LNCaP clone FGC (cell line): ENCODE measurements around the gene CPT1C.

Source experiments
- DNase-seq: peaks from one replicate; pipeline ENCODE4 v3.0.0-alpha.2; 2011; ENCODE audit warnings: low read depth
- H3K4me3 ChIP-seq: 2 replicates; pipeline ENCODE4 v1.5.1; 2011; ENCODE audit warnings: mild to moderate bottlenecking, low read depth, low read length, control low read depth
- CTCF ChIP-seq: IDR thresholded peaks from 2 replicates; pipeline ENCODE4 v1.5.1; 2012; ENCODE audit warnings: mild to moderate bottlenecking; ENCODE audit not compliant: control insufficient read depth, insufficient read depth; ENCODE audit errors: extremely low read depth

The CPT1C gene

GRCh38 chr19:49662011-49662410, 28.9 kb upstream of the CPT1C start:
- H3K4me3 ChIP-seq, result no peak overlapping the region
- no peak for DNase-seq
- TF ChIP-seq CTCF, result no peak

DNA sequence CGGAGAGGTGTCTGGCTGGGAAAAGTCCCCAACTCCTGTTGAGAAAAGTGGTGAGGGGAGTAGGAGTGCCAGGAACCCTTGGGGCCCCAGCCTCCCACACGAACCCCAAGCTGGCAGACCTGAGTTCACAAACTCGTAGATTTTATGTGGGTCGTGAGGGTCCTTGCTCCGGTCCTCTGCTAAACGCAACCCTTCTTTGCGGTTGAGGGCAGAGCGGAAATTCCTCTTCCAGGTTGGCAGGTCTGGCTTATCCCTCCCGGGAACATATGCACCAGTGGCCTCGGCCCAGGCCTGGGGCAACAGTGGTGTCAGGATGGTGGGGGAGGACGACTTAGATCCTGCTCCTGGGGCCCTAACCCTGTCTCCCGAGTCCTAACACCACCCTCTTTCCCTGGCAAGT, 27.7 kb upstream of the CPT1C start:
- H3K4me3 ChIP-seq, result no peak overlapping the region
- no peak for TF ChIP-seq CTCF
- DNase-seq, result no peak

DNA sequence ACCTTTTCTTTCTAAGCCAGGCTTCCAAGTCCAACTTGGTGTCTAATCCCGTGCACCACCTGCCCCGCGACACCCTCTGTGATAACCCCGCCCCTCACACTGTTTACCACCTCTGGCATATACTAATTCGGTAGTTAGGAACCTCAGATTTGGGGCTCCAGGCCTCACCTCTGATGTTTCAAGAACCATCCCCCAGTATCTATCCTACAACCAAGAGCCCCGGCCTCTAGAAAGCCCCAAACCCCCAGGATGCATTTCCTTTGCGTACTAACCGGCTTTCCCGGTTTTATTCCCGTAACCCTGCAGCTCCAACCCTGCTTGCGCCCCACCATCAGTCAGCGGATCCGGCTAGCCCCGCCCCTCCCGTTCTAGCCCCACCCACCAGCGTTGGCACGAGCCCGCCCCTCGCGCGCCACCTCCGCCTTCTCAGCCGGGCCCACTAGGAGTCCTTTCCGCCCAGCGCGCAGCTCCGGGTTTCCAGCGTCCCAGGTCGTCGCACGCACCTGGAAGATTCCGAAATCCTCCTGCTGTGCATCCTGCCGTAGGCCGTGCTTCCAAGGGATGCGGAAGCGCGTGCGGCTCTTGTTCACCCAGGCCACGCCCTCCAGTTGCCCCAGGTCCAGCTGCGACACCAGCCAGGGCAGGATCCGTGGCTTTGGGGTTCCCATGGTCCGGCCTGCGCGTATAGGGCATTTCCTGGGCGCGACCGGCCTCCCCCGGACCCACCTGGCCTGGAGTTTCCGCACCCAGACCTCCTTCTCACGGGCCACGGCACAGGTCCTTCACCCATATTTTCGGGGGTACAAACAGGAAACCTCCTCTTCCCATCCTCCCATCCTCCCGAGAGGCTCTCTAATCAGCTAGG, 26.5 kb upstream of the CPT1C start:
- TF ChIP-seq CTCF, result no peak
- DNase-seq, result peak; percentile 84
- peak overlapping the region; percentile 94 for H3K4me3 ChIP-seq

DNA sequence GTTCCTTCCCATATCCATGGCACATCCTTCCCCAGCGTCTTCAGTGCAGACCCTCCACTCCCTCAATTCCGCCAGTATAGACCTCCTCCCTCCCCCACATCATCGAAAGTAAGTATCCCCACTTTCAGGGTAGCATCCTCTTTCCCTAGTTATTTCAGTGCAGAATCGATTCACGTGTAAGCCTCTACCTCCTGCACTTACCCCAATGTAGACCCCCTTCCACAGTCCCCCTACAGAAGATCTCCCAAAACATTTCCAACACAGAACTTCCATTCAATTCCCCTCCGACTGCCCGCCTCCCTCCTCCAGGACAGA, 25.9 kb upstream of the CPT1C start:
- no peak for TF ChIP-seq CTCF
- no peak for DNase-seq
- peak overlapping the region; percentile 94 for H3K4me3 ChIP-seq

GRCh38 chr19:49665351-49666119, 25.4 kb upstream of the CPT1C start, which contains the start of the genes BCL2L12 and IRF3:
Gene BCL2L12, plus strand, starts transcription at chr19:49665933. Its CDS starts 760 bp downstream, at chr19:49666693.
Gene IRF3, minus strand, starts transcription at chr19:49665857. Its CDS starts 1,019 bp downstream, at chr19:49664838.
- DNase-seq, result peak; percentile 79
- H3K4me3 ChIP-seq, result peak within 1 kb of the TSS; percentile 94

DNA sequence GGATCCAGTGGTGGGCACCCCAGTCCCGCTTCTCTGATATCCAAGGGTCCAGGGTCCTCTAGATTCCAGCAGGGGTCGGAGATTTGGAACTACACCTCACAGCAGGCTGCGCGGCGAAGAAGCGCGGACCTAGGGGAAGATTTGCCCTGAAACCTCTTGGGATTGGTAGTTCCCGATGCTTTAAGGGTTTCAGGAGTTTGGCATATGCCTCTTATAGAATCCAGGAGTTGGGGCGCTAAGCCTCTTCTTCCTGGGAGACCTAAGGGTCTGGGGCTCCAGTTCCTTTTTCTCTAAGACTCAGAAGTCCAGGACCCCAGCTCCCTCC, 24.8 kb upstream of the CPT1C start:
- DNase-seq, result no peak
- H3K4me3 ChIP-seq, result peak overlapping the region; percentile 94
- no peak for TF ChIP-seq CTCF

More at GRCh38 chr19:49665351-49666119, 25.4 kb upstream of the CPT1C start, which contains the start of the genes BCL2L12 and IRF3:
- no peak for TF ChIP-seq CTCF
